ENCODE data around the gene DAP. TPM values are rescaled to one million over a fixed set of nuclear protein-coding genes. Genes with fewer than 3 reads are reported as not detected.

The DAP gene
- total and polyA plus RNA-seq, 8 donors = 9.3 to 184 (median 91.0) TPM

DNA sequence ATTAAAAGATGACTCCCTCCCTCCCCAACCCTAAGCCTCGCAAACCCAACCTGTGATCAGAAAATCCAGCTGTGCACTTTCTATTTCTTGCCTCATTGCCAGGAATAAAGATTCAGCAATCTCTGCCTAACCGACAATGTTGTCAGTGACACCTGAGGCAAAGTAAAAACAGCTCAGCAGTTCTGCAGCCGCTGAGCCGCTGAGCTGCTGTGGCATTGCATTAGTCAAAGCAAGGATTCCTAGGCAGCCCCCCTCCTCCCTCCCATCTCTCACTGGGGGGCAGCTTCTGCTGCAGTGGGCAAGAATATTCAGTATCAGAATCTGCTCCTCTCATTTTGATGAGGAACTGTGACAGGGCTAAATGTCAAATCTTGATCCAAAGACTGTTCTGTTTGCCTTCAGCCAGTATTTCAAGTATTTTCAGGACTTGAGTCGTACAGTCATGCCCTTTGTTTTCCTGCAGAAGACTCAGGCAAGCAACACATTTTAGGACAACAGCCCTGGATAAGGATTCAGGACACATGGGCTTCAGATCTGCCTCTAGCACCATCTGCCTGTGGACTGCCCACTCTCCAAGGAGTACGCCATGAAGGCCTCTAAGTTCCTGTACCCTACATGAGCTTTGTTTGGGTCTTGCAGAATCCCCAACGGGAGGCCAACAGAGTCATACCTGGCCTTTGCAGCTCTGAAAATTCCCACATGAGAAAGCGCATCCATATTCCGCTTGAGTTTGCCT lies 41.1 kb upstream of the DAP start:
- intact Hi-C loops (cut with DNase I; ENCODE audit: low total_unique reads) = no loop called here
- no peak overlapping the region for H3K27ac ChIP-seq
- peaks cover 0 to 9% (median 6%) of the 10 kb centered on the region in 4 donors for H3K9me3 ChIP-seq
- 65 to 68% (median 66%) methylated on average over 9 of the region's 9 CpGs for WGBS, 5 donors
- TF ChIP-seq POLR2AphosphoS5 (IDR thresholded peaks at IDR 0.05) = no peak
- TF ChIP-seq, protein P1, sequence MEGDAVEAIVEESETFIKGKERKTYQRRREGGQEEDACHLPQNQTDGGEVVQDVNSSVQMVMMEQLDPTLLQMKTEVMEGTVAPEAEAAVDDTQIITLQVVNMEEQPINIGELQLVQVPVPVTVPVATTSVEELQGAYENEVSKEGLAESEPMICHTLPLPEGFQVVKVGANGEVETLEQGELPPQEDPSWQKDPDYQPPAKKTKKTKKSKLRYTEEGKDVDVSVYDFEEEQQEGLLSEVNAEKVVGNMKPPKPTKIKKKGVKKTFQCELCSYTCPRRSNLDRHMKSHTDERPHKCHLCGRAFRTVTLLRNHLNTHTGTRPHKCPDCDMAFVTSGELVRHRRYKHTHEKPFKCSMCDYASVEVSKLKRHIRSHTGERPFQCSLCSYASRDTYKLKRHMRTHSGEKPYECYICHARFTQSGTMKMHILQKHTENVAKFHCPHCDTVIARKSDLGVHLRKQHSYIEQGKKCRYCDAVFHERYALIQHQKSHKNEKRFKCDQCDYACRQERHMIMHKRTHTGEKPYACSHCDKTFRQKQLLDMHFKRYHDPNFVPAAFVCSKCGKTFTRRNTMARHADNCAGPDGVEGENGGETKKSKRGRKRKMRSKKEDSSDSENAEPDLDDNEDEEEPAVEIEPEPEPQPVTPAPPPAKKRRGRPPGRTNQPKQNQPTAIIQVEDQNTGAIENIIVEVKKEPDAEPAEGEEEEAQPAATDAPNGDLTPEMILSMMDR (IDR thresholded peaks at IDR 0.05) = peak in 1 of 7 experiments; percentile 9
- no peak overlapping the region for H3K4me3 ChIP-seq
- DNase-seq = peak in 1 of 2 donors; percentile 23
- peaks cover 0 to 7% (median 0%) of the 10 kb centered on the region in 3 donors for H3K27me3 ChIP-seq
- no peaks in the 10 kb centered on the region for H3K36me3 ChIP-seq
- no peaks in the 10 kb centered on the region for H3K4me1 ChIP-seq

DNA sequence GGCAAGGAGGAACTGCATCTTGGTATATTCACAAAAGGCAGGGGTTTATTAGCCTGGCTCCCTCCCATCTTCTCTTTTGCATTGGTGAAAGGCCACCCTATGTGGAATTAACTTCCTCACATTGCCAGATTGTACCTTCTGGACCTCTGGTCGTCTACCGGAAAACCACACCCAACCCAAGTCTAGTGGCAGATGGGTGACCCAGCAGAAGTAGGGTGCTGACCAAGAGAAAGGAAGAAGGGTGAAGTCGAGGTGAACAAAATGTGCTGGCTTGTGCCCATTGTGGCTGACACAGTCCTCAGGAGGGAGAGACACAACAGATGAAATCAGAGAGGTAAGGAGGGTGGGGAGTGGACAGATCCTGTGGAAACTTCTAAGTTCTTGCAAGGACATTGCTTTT lies 39.8 kb upstream of the DAP start:
- WGBS, 5 donors = 58 to 81% (median 77%) methylated on average over 3 of the region's 3 CpGs
- H3K36me3 ChIP-seq = no peaks in the 10 kb centered on the region
- H3K27ac ChIP-seq = no peak overlapping the region
- no peaks in the 10 kb centered on the region for H3K4me1 ChIP-seq
- intact Hi-C loops (cut with DNase I; ENCODE audit: low total_unique reads) = no loop called here
- TF ChIP-seq POLR2AphosphoS5 (IDR thresholded peaks at IDR 0.05) (no peak), EP300 (IDR thresholded peaks at IDR 0.05) (no peak), POLR2A (IDR thresholded peaks at IDR 0.05) (no peak)
- TF ChIP-seq, protein P1 (IDR thresholded peaks at IDR 0.05) = no peak
- H3K27me3 ChIP-seq = peaks cover 0 to 7% (median 0%) of the 10 kb centered on the region in 3 donors
- H3K9me3 ChIP-seq = peaks cover 0 to 9% (median 6%) of the 10 kb centered on the region in 4 donors
- no peak overlapping the region for H3K4me3 ChIP-seq
- DNase-seq = no peak

DNA sequence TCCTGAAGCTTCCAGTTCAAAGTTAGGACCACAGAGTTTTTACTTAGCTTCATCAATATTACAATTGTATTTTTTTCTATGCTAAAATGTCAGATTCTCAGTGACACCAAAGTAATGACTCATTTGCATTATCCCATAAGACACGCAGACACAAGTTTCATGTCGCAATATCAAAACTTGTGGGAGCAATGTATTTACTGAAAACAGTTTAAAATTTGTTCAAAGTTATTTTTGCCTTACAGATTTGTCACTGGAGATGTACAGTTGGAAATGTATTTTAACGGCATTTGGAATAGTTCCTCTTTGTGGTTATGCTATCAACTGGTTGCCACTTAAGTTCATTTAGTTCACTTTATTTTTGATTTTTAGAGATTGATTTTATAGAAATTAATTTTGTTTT lies 36.2 kb upstream of the DAP start:
- 50 to 82% (median 69%) methylated on average over 3 of the region's 3 CpGs for WGBS, 5 donors
- intact Hi-C loops (cut with DNase I; ENCODE audit: low total_unique reads) = no loop called here
- DNase-seq = no peak
- Histone ChIP-seq H3K4me1 (no peaks in the 10 kb centered on the region), H3K9me3 (no peaks in the 10 kb centered on the region), H3K36me3 (no peaks in the 10 kb centered on the region), H3K27me3 (peaks cover 0 to 7% (median 0%) of the 10 kb centered on the region in 3 donors), H3K27ac (no peak overlapping the region), H3K4me3 (no peak overlapping the region)
- TF ChIP-seq POLR2A (IDR thresholded peaks at IDR 0.05) = no peak
- TF ChIP-seq POLR2AphosphoS5 (IDR thresholded peaks at IDR 0.05) = no peak

DNA sequence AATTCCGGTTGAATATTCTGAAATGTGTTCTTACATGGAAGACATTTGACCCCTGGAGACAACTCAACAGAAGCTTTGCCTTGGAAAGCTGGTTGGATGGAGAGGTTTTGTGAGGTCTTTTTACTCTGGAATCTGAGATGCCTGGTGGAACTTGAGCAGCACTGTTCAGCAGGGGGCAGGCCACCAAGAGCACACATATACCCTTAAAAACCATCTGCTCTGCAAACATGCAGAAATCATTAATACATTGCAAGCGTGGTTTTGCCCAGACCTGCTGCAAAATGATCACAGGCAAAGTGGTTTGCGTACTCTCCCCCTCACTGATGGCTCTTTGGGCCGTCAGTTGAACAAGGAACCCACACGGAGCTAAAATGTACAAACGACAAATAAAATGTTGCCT lies 32.8 kb upstream of the DAP start:
- intact Hi-C loops (cut with DNase I; ENCODE audit: low total_unique reads) = no loop called here
- Histone ChIP-seq H3K36me3 (no peaks in the 10 kb centered on the region), H3K27me3 (no peaks in the 10 kb centered on the region), H3K4me3 (no peak overlapping the region), H3K27ac (no peak overlapping the region), H3K4me1 (peaks cover 0 to under 1% (median 0%) of the 10 kb centered on the region in 4 donors), H3K9me3 (no peaks in the 10 kb centered on the region)
- 58 to 73% (median 67%) methylated on average over 6 of the region's 6 CpGs for WGBS, 5 donors
- no peak for TF ChIP-seq POLR2A (IDR thresholded peaks at IDR 0.05)
- TF ChIP-seq, protein P1 (IDR thresholded peaks at IDR 0.05) = no peak
- TF ChIP-seq EP300 (IDR thresholded peaks at IDR 0.05) = no peak
- TF ChIP-seq POLR2AphosphoS5 (IDR thresholded peaks at IDR 0.05) = no peak
- no peak for DNase-seq

DNA sequence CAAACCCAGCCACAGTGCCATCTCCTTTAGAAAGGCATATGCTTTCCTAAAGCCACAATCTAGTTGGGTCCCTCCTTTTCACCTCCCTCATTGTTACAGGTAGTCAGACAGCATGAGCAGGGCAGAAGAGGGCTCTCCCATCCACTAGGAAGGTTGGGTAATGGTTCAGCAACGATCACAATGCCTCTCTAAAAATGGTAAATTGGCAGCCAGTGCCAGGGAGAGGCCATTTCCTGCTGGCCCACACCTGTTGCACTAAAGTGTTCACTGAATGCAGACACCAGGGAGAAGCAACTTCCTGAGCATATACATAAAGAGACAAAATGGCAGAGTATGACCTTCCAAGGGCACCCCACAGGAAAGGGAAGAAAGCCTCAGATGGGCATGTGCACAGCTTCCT lies 31.3 kb upstream of the DAP start:
- Histone ChIP-seq H3K9me3 (no peaks in the 10 kb centered on the region), H3K36me3 (no peaks in the 10 kb centered on the region), H3K27ac (no peak overlapping the region), H3K4me1 (peaks cover 0 to 6% (median 0%) of the 10 kb centered on the region in 4 donors), H3K27me3 (no peaks in the 10 kb centered on the region), H3K4me3 (no peak overlapping the region)
- TF ChIP-seq, protein P1 (IDR thresholded peaks at IDR 0.05) = no peak
- no peak for TF ChIP-seq EP300 (IDR thresholded peaks at IDR 0.05)
- TF ChIP-seq POLR2A (IDR thresholded peaks at IDR 0.05) = no peak
- no peak for TF ChIP-seq POLR2AphosphoS5 (IDR thresholded peaks at IDR 0.05)
- no peak for DNase-seq
- intact Hi-C loops (cut with DNase I; ENCODE audit: low total_unique reads) = no loop called here
- WGBS, 5 donors = 50 to 64% (median 55%) methylated on average over 1 of the region's 1 CpG
